GM12874 (cell line): Measurements from ENCODE around the gene TEX30.
A peak's percentile ranks its signal among the peaks of the same experiment; 100 is the strongest.

Experiments used
- TF ChIP-seq, protein P1 (sequence below): IDR thresholded peaks from 2 replicates; pipeline ENCODE4 v1.5.1; 2011; ENCODE audit warnings: low read depth, mild to moderate bottlenecking, control low read depth, low read length, moderate library complexity; ENCODE audit not compliant: insufficient read depth

TEX30 gene

DNA sequence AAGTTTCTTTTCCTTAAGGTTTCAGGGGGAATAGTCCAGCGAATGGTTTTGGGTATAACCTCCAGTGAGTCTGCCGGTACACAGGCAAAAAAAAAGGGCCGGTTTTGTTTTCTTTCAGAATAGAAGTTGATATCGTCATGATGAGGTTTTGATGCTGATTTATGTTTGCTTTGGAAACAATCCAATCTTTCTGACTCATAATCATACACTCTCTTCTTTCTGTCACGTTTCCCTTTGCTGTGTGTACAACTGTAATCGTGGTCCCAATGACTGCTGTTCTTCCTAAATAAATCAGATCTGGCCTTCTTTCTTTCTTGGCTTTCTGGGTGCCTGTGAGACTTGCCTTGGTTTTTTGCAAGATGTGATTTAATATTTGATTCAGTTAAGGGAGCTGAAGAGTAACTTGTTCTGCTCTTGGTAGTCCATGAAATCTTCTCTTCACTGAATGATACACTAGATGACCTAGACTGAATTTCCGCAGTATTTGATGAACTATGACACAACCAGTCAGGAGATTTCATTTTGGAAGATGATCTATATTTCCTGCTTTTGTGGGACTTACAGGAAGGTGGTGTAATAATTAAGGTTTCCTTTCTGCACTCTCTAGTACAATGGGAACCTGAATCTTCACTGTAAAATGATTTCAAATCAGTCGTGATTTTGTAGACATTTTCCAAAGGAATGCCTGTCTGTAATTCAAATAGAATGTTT lies 43.9 kb downstream of the TEX30 start:
- TF ChIP-seq, protein P1, sequence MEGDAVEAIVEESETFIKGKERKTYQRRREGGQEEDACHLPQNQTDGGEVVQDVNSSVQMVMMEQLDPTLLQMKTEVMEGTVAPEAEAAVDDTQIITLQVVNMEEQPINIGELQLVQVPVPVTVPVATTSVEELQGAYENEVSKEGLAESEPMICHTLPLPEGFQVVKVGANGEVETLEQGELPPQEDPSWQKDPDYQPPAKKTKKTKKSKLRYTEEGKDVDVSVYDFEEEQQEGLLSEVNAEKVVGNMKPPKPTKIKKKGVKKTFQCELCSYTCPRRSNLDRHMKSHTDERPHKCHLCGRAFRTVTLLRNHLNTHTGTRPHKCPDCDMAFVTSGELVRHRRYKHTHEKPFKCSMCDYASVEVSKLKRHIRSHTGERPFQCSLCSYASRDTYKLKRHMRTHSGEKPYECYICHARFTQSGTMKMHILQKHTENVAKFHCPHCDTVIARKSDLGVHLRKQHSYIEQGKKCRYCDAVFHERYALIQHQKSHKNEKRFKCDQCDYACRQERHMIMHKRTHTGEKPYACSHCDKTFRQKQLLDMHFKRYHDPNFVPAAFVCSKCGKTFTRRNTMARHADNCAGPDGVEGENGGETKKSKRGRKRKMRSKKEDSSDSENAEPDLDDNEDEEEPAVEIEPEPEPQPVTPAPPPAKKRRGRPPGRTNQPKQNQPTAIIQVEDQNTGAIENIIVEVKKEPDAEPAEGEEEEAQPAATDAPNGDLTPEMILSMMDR: no peak

DNA sequence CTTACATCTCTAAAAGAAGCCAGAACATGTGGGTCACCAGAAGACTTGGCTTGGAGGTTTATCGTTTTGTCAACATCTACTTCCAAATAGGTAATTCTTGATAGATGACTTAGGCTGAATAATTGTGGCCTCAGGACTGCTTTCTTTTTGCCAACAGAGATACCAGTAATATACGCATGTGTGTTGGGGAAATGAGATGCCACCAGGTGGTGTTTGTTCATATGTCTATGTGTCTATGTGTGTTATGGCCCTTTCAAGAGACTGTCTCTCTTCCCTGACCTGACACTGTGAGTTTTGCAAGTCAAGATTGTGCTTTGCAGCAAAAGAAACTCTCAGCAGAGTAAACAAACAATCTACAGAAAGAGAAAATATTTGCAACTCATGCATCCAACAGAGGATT lies 47.2 kb downstream of the TEX30 start:
- TF ChIP-seq, protein P1: no peak

DNA sequence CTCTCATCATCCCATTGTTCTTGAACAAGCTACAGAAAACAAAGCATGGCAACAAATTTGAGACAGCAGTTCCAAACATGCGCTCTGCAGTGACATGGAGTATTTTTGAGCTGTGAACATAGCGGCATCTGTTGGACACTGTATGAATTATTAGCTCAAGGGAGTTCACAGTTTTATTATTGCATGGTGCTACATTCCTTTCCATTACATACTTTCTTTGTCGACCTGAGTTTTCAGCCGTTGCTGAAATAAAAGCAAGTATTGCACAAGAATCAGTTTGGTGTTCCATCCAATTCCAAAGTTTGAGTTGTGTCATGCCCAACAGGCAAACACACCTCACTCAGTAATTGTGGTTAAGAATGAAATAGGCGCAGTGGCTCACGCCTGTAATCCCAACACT lies 48.7 kb downstream of the TEX30 start:
- TF ChIP-seq, protein P1: peak; percentile 24; the same call in 1 of the 2 replicates

DNA sequence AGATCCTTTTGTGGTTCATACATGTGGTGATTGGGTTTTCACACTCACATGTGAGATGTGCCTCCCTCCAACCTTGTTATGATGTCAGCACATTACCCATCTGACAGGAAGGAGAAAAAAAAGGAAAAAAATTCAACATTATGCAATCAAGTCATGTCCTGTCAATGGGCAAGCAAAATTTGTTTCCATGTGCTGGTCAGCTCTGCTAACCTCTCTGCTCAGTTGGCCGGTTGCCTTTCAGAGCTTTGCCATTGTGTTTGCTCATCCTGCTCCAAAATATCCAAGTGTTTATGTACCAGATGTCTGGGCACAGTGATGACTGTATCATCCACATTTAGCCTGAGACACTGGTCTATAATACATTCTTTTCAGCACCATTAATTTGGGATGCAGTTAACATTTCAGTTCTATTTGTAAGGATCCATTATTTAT lies 51.8 kb downstream of the TEX30 start:
- TF ChIP-seq, protein P1: no peak

DNA sequence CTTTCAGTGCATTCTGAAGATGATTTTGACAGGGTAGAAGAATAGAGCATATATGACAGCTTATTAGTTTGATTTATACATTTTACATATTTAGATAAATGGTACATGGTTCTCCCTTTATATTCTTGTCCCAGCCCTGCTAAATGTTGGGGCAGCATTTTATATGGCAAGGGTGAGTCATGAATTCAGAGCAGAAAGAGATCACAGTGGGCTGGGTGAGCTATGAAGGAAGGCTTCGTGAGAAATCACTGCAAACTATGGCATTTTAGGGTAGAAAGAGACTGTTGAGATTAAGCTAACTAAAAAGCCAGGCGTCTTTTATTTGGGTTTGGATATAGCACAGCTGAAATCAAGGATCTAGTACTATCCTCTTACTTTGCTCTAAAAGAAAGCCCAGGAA lies 54.8 kb downstream of the TEX30 start:
- TF ChIP-seq, protein P1: no peak
